Breast epithelium (tissue), 4 donors: ENCODE results near the gene PDLIM7. TPM values are rescaled to one million over a fixed set of nuclear protein-coding genes. Genes with fewer than 3 reads are reported as not detected.

Source experiments
- DNase-seq, 2 donors: peaks; one replicate each; pipeline ENCODE4 v3.0.0-alpha.2; 2019; ENCODE audit warnings: low spot score in 2 of 2
- H3K27ac ChIP-seq, 2 donors: fragments of 200-600 bp; sonication (generic) in 1 of 2; one replicate each; pipeline ENCODE4 v1.5.1; 2016 to 2019; ENCODE audit warnings: mild to moderate bottlenecking in 1 of 2
- H3K27me3 ChIP-seq, 2 donors: fragments of 200-600 bp; sonication (generic) in 1 of 2; one replicate each; pipeline versions ENCODE4 v1.5.1 to v1.6.0; 2017 to 2019; ENCODE audit warnings: control low read depth in 1 of 2, mild to moderate bottlenecking in 1 of 2
- H3K36me3 ChIP-seq: fragments of 200-600 bp; one replicate; pipeline ENCODE4 v1.5.1; 2019
- H3K4me1 ChIP-seq, 2 donors: fragments of 200-600 bp; sonication (generic); one replicate each; pipeline ENCODE4 v1.5.1; 2016 to 2019; ENCODE audit warnings: control low read depth in 1 of 2
- H3K4me3 ChIP-seq, 3 donors: fragments of 200-600 bp; sonication (generic); 1 replicate in 2 of 3; 2 replicates in 1 of 3; pipeline ENCODE4 v1.5.1; 2016 to 2019; ENCODE audit warnings: mild to moderate bottlenecking in 3 of 3, moderate library complexity in 2 of 3
- H3K9me3 ChIP-seq, 2 donors: fragments of 200-600 bp; sonication (generic) in 1 of 2; one replicate each; pipeline ENCODE4 v1.5.1; 2016 to 2019; ENCODE audit warnings: control low read depth in 1 of 2
- POLR2A ChIP-seq: fragments of 450-650 bp; IDR thresholded peaks from one replicate; pipeline ENCODE4 v1.6.1; 2016; ENCODE audit warnings: antibody characterized with exemption, mild to moderate bottlenecking, moderate library complexity
- POLR2AphosphoS5 ChIP-seq, 3 donors: sonication (generic); formaldehyde crosslinking; IDR thresholded peaks; one replicate each; pipeline ENCODE4 v1.6.1; 2017; ENCODE audit warnings: antibody characterized with exemption in 3 of 3
- intact Hi-C: fragments of 100-400 bp; cut with DNase I; formaldehyde crosslinking; loops from one replicate; pipeline ENCODE4 v1.15.1; 2023; ENCODE audit warnings: low total_unique reads
- total RNA-seq, 3 donors: library from RNA; depleted of rRNA; stranded (reverse); fragments of >200 nt; gene quantifications; one replicate each; pipeline ENCODE4 v1.1.0, GENCODE V29; 2016
- TF ChIP-seq, protein P1 (sequence below), 3 donors: fragments of 450-650 bp; IDR thresholded peaks; one replicate each; pipeline ENCODE4 v1.5.1; 2016 to 2017; ENCODE audit warnings: antibody characterized with exemption in 3 of 3, mild to moderate bottlenecking in 3 of 3, moderate library complexity in 3 of 3

The PDLIM7 gene, protein sequence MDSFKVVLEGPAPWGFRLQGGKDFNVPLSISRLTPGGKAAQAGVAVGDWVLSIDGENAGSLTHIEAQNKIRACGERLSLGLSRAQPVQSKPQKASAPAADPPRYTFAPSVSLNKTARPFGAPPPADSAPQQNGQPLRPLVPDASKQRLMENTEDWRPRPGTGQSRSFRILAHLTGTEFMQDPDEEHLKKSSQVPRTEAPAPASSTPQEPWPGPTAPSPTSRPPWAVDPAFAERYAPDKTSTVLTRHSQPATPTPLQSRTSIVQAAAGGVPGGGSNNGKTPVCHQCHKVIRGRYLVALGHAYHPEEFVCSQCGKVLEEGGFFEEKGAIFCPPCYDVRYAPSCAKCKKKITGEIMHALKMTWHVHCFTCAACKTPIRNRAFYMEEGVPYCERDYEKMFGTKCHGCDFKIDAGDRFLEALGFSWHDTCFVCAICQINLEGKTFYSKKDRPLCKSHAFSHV
- total RNA-seq, result 10 to 100 TPM; 17.1 to 61.9 (median 42.6) TPM

DNA sequence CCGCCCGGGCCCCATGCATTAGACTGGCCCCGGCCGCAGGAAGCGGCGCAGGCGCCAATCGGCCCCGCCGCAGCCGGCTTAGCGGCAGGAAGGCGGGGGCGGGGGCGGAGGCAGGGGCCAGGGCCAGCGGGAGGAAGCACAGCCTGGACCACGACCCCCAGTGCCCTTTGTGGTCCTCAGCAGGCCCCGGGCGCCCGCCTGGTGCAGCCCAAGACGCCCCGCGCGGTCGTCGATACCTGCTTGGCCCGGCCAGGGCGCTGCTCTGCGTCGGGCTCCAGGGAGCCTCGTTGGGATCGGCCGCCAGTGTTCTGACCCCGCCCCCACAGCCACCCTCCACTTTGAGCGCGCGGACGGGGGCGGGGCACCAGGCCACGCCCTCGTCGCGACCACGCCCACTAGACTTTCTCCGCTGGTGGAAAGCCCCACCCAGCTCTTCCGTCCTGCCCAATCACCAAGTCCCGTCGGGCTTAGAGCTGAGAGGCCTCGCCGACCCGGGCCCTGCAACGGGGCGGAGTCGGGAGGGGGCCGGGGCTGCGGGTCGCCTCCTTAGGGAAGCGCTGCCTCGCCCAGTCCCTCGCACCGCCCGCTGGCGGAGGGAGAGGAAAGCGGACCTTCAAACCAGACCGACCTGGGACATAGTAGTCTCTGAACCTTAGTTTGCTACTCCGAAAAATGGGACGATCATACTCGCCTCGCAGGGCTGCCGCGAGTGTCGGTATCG, at the start of gene PDLIM7:
Gene PDLIM7 (minus strand): TSS at position 313 of the 721 bp plus-strand sequence. CDS start 1,092 bp downstream, outside the sequence.
- H3K4me3 ChIP-seq, result peak within 1 kb of the TSS; percentile 67 to 75 (median 74)
- TF ChIP-seq POLR2A (peak; percentile 37), POLR2AphosphoS5 (IDR thresholded peaks at IDR 0.05) (peak; percentile 54 to 85 (median 70))
- TF ChIP-seq, protein P1, sequence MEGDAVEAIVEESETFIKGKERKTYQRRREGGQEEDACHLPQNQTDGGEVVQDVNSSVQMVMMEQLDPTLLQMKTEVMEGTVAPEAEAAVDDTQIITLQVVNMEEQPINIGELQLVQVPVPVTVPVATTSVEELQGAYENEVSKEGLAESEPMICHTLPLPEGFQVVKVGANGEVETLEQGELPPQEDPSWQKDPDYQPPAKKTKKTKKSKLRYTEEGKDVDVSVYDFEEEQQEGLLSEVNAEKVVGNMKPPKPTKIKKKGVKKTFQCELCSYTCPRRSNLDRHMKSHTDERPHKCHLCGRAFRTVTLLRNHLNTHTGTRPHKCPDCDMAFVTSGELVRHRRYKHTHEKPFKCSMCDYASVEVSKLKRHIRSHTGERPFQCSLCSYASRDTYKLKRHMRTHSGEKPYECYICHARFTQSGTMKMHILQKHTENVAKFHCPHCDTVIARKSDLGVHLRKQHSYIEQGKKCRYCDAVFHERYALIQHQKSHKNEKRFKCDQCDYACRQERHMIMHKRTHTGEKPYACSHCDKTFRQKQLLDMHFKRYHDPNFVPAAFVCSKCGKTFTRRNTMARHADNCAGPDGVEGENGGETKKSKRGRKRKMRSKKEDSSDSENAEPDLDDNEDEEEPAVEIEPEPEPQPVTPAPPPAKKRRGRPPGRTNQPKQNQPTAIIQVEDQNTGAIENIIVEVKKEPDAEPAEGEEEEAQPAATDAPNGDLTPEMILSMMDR (IDR thresholded peaks at IDR 0.05), result peak in 1 of 3 donors; percentile 4
- peak within 1 kb of the TSS; percentile 85 to 94 for H3K27ac ChIP-seq
- no peaks in the 10 kb centered on the region for H3K27me3 ChIP-seq
- H3K4me1 ChIP-seq, result peaks cover 0 to 16% of the 10 kb centered on the region in 2 donors
- no peaks in the 10 kb centered on the region for H3K9me3 ChIP-seq
- peak; percentile 93 to 95 for DNase-seq
- intact Hi-C loops, result no loop called here
- no peaks in the 10 kb centered on the region for H3K36me3 ChIP-seq

DNA sequence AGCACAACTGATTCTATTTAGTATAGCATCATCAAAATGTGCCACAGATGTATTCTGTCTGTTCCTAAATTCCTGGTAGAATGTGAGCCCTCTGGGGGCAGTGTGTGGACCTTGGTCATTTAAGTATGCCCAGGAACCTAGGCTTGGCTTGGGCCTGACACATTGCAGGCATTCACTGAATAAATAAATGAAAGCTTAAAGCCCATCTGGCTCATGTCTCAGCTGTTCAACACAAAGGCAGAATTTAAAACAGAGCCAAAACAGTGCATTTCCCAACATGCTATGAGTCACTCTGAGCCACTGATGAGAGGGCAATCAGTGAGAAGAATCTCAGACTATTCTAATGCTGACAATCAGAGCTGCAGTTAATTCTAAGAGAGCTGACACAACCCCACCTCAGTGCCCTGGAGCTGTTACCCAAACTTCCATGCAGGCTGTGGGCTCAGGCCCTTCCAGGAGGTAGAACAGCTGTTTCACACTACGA, 48.9 kb upstream of the PDLIM7 start:
- no peak for DNase-seq
- Histone ChIP-seq H3K27me3 (no peaks in the 10 kb centered on the region), H3K27ac (peak overlapping the region; percentile 80 to 90), H3K9me3 (no peaks in the 10 kb centered on the region), H3K4me3 (no peak overlapping the region), H3K36me3 (no peaks in the 10 kb centered on the region), H3K4me1 (peaks cover 7 to 11% of the 10 kb centered on the region in 2 donors)
- peak in 1 of 3 donors; percentile 18 for TF ChIP-seq POLR2AphosphoS5 (IDR thresholded peaks at IDR 0.05)
- TF ChIP-seq POLR2A, result no peak
- TF ChIP-seq, protein P1 (IDR thresholded peaks at IDR 0.05), result no peak
- intact Hi-C loops, result no loop called here

DNA sequence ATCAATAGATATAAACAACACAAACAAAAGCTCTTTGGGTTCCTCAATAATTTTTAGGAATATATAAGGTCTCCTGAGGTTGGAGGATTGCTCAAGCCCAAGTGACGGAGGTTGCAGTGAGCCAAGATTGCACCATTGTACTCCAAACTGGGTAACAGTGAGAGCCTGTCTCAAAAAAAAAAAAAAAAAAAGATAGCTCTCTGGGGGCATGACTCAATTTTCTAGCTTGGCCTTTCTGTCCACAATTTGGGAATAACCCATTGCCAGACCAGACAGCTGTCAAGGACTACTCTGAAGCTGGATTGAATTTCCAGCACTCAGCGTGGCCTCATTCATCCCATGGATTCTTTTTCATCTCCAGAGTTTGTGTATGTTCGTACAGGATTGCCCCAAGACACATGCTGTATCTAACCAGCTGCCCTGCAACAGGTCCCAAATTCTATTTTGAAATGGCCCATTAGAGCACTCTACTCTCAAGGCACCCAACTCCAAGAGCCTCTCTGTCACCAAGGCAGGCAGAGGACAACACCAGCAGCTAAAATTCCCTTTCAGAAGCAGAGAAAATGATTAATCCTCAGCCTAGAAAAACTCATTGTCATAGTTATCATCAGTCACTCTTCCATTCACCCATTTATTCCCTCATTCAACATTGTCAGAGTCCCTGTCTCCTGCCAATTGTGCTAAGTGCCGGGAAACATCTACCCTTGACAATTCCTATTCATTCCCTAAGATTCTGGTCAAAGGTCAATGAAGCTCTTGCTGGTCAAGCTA, 48.3 kb upstream of the PDLIM7 start:
- TF ChIP-seq POLR2A, result no peak
- TF ChIP-seq, protein P1 (IDR thresholded peaks at IDR 0.05), result no peak
- TF ChIP-seq POLR2AphosphoS5 (IDR thresholded peaks at IDR 0.05), result peak in 2 of 3 donors; percentile 13 to 62
- H3K4me1 ChIP-seq, result peaks cover 7 to 11% of the 10 kb centered on the region in 2 donors
- H3K27ac ChIP-seq, result peak overlapping the region; percentile 80 to 90
- DNase-seq, result peak in 1 of 2 donors; percentile 64
- intact Hi-C loops, result no loop called here
- no peaks in the 10 kb centered on the region for H3K27me3 ChIP-seq
- no peak overlapping the region for H3K4me3 ChIP-seq
- H3K9me3 ChIP-seq, result no peaks in the 10 kb centered on the region
- no peaks in the 10 kb centered on the region for H3K36me3 ChIP-seq

DNA sequence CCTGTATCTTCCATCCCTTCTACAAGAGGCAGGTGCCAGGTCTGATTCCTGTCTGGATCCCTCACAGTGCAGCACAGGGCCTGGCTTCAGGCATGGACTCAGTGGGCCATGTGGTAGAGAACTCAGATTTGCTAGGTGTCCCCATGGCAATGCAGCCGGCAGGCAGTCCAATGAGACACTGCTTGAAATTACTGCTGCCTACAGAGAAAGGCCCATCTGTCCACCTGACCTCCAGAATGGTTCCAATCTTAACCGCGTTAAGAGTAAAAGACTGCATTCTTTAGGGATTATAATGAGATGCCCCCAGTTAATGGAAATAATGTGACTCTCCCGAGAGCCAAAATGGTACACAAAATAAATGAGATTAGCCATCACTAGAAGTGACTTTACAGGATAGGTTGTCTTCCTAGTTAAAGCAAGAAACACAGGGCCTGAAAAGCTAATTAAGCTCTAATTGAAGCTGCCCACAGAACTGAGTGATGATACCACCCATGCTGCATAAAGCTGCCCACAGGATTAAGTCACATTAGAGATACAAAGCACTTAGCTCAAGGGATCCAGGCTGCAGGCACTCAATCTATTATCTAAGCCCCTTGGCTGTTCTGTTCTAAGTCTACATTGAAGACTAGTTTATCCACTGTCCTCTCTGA, 45.5 kb upstream of the PDLIM7 start:
- no peaks in the 10 kb centered on the region for H3K27me3 ChIP-seq
- no peak for DNase-seq
- intact Hi-C loops, result no loop called here
- no peak overlapping the region for H3K27ac ChIP-seq
- no peak overlapping the region for H3K4me3 ChIP-seq
- H3K36me3 ChIP-seq, result no peaks in the 10 kb centered on the region
- TF ChIP-seq POLR2A (no peak), POLR2AphosphoS5 (IDR thresholded peaks at IDR 0.05) (no peak)
- TF ChIP-seq, protein P1 (IDR thresholded peaks at IDR 0.05), result no peak
- no peaks in the 10 kb centered on the region for H3K9me3 ChIP-seq
- H3K4me1 ChIP-seq, result peaks cover 7 to 17% of the 10 kb centered on the region in 2 donors
